T-helper 22 cell (primary cell): ENCODE data around the gene PLPPR4.

Experiments used
- DNase-seq: peaks from one replicate; pipeline ENCODE4 v3.0.0-alpha.2; 2020; ENCODE audit warnings: low read depth

Gene PLPPR4

DNA sequence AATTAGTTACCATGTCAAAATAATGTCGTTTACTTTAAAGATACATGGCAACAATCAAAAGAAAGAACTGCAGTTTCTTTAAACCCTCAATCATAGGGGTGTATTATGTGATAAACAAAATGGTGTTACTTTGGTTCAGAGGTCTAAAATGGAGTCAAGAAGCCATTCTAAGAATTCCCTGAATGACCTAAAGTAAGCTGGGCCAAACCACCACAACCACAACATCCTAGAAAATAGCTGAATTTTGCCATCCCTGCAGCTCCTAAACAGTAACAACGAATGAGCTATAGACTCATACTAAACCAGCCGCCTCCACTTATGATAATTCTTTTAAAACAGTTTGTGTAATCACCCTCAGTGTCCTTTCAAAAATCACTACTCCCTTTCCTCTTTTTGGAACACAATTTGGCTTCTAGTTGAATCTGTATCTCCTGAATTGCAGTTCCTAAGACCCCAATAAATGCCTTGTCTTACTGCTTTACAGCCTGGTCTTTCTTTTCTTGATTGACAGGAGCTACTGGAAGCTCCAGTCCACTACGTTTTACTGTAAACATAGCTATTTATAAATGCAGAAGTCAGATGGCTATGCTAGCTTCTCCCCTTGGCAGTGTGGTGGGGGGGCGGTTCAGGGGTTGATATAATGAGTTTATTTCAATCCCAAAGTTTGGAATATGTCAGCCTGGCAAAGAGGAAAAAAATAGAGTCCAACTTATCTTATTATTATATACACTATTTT is 84.3 kb downstream of the PLPPR4 start:
- no peak for DNase-seq

DNA sequence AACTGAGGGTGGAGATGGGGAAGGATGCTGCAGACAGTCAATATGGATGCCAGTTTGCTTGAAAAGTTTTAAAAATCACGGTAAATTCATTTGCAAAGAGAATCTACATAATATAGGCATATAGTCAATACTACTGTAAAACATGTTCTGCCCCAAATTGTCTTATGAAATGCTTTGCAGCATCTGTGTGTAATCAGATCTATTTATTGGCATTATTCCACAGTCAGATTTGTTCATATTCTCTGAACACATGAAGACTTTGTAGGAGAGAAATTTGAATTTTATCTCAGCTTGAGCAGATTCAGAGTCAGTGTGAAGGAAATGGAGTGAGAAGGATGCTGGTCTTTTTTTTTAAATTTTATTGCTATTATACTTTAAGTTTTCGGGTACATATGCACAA is 88.5 kb downstream of the PLPPR4 start:
- DNase-seq: no peak

GRCh38 chr1:99358770-99359169 is 94.5 kb downstream of the PLPPR4 start:
- DNase-seq: no peak
